ENCODE results near the gene UBE2S.

The UBE2S gene

GRCh38 chr19:55370305-55370988 lies 37.1 kb downstream of the UBE2S start, which contains the start of gene IL11:
IL11 (minus strand) TSS chr19:55370463; CDS start chr19:55370310, 153 bp downstream.
- TF ChIP-seq POLR2AphosphoS5 (IDR thresholded peaks at IDR 0.05; ENCODE audit: low read depth, low read length) (peak; percentile 39; the same call in 1 of the 2 replicates), FOXP2 (optimal IDR thresholded peaks at IDR 0.05; ENCODE audit: borderline replicate concordance, extremely low read depth, extremely low read length, insufficient read depth) (no peak)

GRCh38 chr19:55369653-55370304 lies 37.8 kb downstream of the UBE2S start:
- TF ChIP-seq TAF1 (IDR thresholded peaks at IDR 0.05; ENCODE audit: borderline replicate concordance, insufficient read depth, low read length) (no peak), SIN3A (IDR thresholded peaks at IDR 0.05; ENCODE audit: borderline replicate concordance, insufficient read depth, low read length) (no peak), REST (IDR thresholded peaks at IDR 0.05; ENCODE audit: insufficient read depth in 1 of 2, low read depth in 2 of 2, low read length in 2 of 2) (no peak), FOXP2 (optimal IDR thresholded peaks at IDR 0.05; ENCODE audit: borderline replicate concordance, extremely low read depth, extremely low read length, insufficient read depth) (no peak), POLR2AphosphoS5 (IDR thresholded peaks at IDR 0.05; ENCODE audit: low read depth, low read length) (no peak)

GRCh38 chr19:55368701-55369563 lies 38.7 kb downstream of the UBE2S start:
- TF ChIP-seq REST (IDR thresholded peaks at IDR 0.05; ENCODE audit: insufficient read depth in 1 of 2, low read depth in 2 of 2, low read length in 2 of 2), result no peak
- no peak for TF ChIP-seq SIN3A (IDR thresholded peaks at IDR 0.05; ENCODE audit: borderline replicate concordance, insufficient read depth, low read length)
- no peak for TF ChIP-seq TAF1 (IDR thresholded peaks at IDR 0.05; ENCODE audit: borderline replicate concordance, insufficient read depth, low read length)
- no peak for TF ChIP-seq POLR2AphosphoS5 (IDR thresholded peaks at IDR 0.05; ENCODE audit: low read depth, low read length)
- no peak for TF ChIP-seq FOXP2 (optimal IDR thresholded peaks at IDR 0.05; ENCODE audit: borderline replicate concordance, extremely low read depth, extremely low read length, insufficient read depth)

- TF ChIP-seq SIN3A (IDR thresholded peaks at IDR 0.05; ENCODE audit: borderline replicate concordance, insufficient read depth, low read length) (no peak), POLR2AphosphoS5 (IDR thresholded peaks at IDR 0.05; ENCODE audit: low read depth, low read length) (no peak), FOXP2 (optimal IDR thresholded peaks at IDR 0.05; ENCODE audit: borderline replicate concordance, extremely low read depth, extremely low read length, insufficient read depth) (no peak), TAF1 (IDR thresholded peaks at IDR 0.05; ENCODE audit: borderline replicate concordance, insufficient read depth, low read length) (no peak), REST (IDR thresholded peaks at IDR 0.05; ENCODE audit: insufficient read depth in 1 of 2, low read depth in 2 of 2, low read length in 2 of 2) (no peak)
Observed at GRCh38 chr19:55368106-55368505, 39.5 kb downstream of the UBE2S start.

- no peak for TF ChIP-seq TAF1 (IDR thresholded peaks at IDR 0.05; ENCODE audit: borderline replicate concordance, insufficient read depth, low read length)
Observed at GRCh38 chr19:55366790-55367189, 40.8 kb downstream of the UBE2S start.
